IMR-90 (cell line): ENCODE data around the gene CATSPER4. TPM values are rescaled to one million over a fixed set of nuclear protein-coding genes. Genes with fewer than 3 reads are reported as not detected.

Source experiments
- ATAC-seq: fragments of 200-7000 bp; cut with Tn5 transposase; 2 replicates; pipeline ENCODE4 v1.9.1; 2020; ENCODE audit warnings: low read depth, mild to moderate bottlenecking, moderate library complexity
- BruUV-seq: library from RNA; stranded (reverse); fragments of 400-500 nt; replicated peaks from 2 replicates; lab custom pipeline; 2021; lab: Mats Ljungman, UMichigan
- CTCF ChIA-PET: fragments of 300-600 bp; formaldehyde crosslinking; extraction: SDS; loops from one replicate; lab custom pipeline; 2021; ENCODE audit warnings: antibody characterized with exemption; lab: Yijun Ruan, JAX
- POLR2A ChIA-PET: fragments of 300-600 bp; sonication (Branson Sonifier 250); formaldehyde crosslinking; loops from one replicate; lab custom pipeline; 2022; ENCODE audit warnings: antibody characterized with exemption; ENCODE audit not compliant: unreplicated experiment; lab: Charles Lee
- DNase-seq: peaks from one replicate; pipeline ENCODE4 v3.0.0; 2013
- H2AFZ ChIP-seq: replicated peaks from 2 replicates; pipeline ENCODE3; 2013; ENCODE audit warnings: low read length, mild to moderate bottlenecking; ENCODE audit not compliant: poor library complexity
- H2AK5ac ChIP-seq: 2 replicates; pipeline ENCODE4 v1.6.1; 2013; ENCODE audit warnings: low read depth, low read length, inconsistent platforms
- H2AK9ac ChIP-seq: replicated peaks from 2 replicates; pipeline ENCODE3; 2013; ENCODE audit warnings: mild to moderate bottlenecking, low read depth, low read length, moderate library complexity; ENCODE audit not compliant: poor library complexity
- H2BK120ac ChIP-seq: 2 replicates; pipeline ENCODE4 v1.6.1; 2013; ENCODE audit warnings: low read depth, low read length, inconsistent platforms
- H2BK15ac ChIP-seq: 3 replicates; pipeline ENCODE4 v1.6.1; 2013; ENCODE audit warnings: low read depth, low read length, inconsistent platforms
- H2BK20ac ChIP-seq: 2 replicates; pipeline ENCODE4 v1.6.1; 2013; ENCODE audit warnings: low read depth, mild to moderate bottlenecking, inconsistent platforms, low read length, moderate library complexity
- H2BK5ac ChIP-seq: 2 replicates; pipeline ENCODE4 v1.6.1; 2013; ENCODE audit warnings: mild to moderate bottlenecking, low read depth, low read length, inconsistent platforms; ENCODE audit not compliant: poor library complexity, severe bottlenecking
- H3K14ac ChIP-seq: replicated peaks from 2 replicates; pipeline ENCODE4 v1.6.1; 2013; ENCODE audit warnings: low read depth, low read length, inconsistent platforms
- H3K18ac ChIP-seq: 2 replicates; pipeline ENCODE4 v1.6.1; 2013; ENCODE audit warnings: low read depth, low read length, control low read depth
- H3K23ac ChIP-seq: 2 replicates; pipeline ENCODE4 v1.6.1; 2013; ENCODE audit warnings: low read depth, low read length, inconsistent platforms
- H3K27ac ChIP-seq: 2 replicates; pipeline ENCODE4 v1.5.1; 2013; ENCODE audit warnings: mild to moderate bottlenecking, control low read depth, low read length; ENCODE audit not compliant: insufficient read depth
- H3K27me3 ChIP-seq: 2 replicates; pipeline ENCODE4 v1.6.1; 2013; ENCODE audit warnings: low read length; ENCODE audit not compliant: control insufficient read depth, insufficient read depth
- H3K36me3 ChIP-seq: 2 replicates; pipeline ENCODE4 v1.6.1; 2013; ENCODE audit warnings: low read length, mixed read lengths; ENCODE audit not compliant: control insufficient read depth, insufficient read depth
- H3K4ac ChIP-seq: 2 replicates; pipeline ENCODE4 v1.6.1; 2013; ENCODE audit warnings: low read depth, low read length, inconsistent platforms
- H3K4me1 ChIP-seq: 2 replicates; pipeline ENCODE4 v1.6.1; 2013; ENCODE audit warnings: low read length, mixed read lengths; ENCODE audit not compliant: control insufficient read depth, insufficient read depth
- H3K4me2 ChIP-seq: 2 replicates; pipeline ENCODE4 v1.6.1; 2013; ENCODE audit warnings: low read depth, mild to moderate bottlenecking, control low read depth, low read length, moderate library complexity
- H3K4me3 ChIP-seq: 2 replicates; pipeline ENCODE4 v1.5.1; 2013; ENCODE audit warnings: low read depth, mild to moderate bottlenecking, control low read depth, low read length, moderate library complexity; ENCODE audit not compliant: insufficient read depth
- H3K56ac ChIP-seq: 2 replicates; pipeline ENCODE4 v1.6.1; 2013; ENCODE audit warnings: low read length, inconsistent platforms; ENCODE audit not compliant: insufficient read depth; ENCODE audit errors: extremely low read depth
- H3K79me1 ChIP-seq, 2 experiments: 2 replicates each; pipeline ENCODE4 v1.6.1; 2013; ENCODE audit warnings: low read length in 2 of 2, inconsistent platforms in 1 of 2, low read depth in 1 of 2
- H3K9ac ChIP-seq: 2 replicates; pipeline ENCODE4 v1.6.1; 2013; ENCODE audit warnings: low read depth, low read length, control low read depth
- H3K9me1 ChIP-seq: 2 replicates; pipeline ENCODE4 v1.6.1; 2013; ENCODE audit warnings: low read length, inconsistent platforms; ENCODE audit not compliant: insufficient read depth
- H3K9me3 ChIP-seq: 2 replicates; pipeline ENCODE4 v1.6.1; 2013; ENCODE audit warnings: low read length; ENCODE audit not compliant: control insufficient read depth, insufficient read depth
- H4K20me1 ChIP-seq: 2 replicates; pipeline ENCODE4 v1.6.1; 2013; ENCODE audit warnings: low read length, inconsistent platforms; ENCODE audit not compliant: insufficient read depth
- H4K5ac ChIP-seq: 2 replicates; pipeline ENCODE4 v1.6.1; 2013; ENCODE audit warnings: mild to moderate bottlenecking, low read depth, low read length, control low read depth
- H4K8ac ChIP-seq, 2 experiments: 2 replicates each; pipeline ENCODE4 v1.6.1; 2013; ENCODE audit warnings: low read depth in 2 of 2, low read length in 2 of 2, control low read depth in 1 of 2, inconsistent platforms in 1 of 2
- H4K91ac ChIP-seq: 2 replicates; pipeline ENCODE4 v1.6.1; 2013; ENCODE audit warnings: low read depth, low read length, inconsistent platforms; ENCODE audit not compliant: insufficient read depth
- BHLHE40 ChIP-seq: fragments of 150-350 bp; IDR thresholded peaks from 2 replicates; pipeline ENCODE4 v1.6.1; 2016; ENCODE audit warnings: mild to moderate bottlenecking, low read depth, low read length
- RFX5 ChIP-seq: IDR thresholded peaks from 2 replicates; pipeline ENCODE4 v1.8.0; 2012; ENCODE audit warnings: low read depth, mild to moderate bottlenecking, low read length, moderate library complexity
- WGBS, 2 experiments: methylation state at CpG; one replicate each; pipeline versions ENCODE4 v1.1.5 to v1.1.7; 2013; ENCODE audit warnings: missing lambda C conversion rate in 2 of 2; ENCODE audit not compliant: insufficient read length in 1 of 2; ENCODE audit errors: extremely low coverage in 2 of 2; 5-methylcytosine and 5-hydroxymethylcytosine counted together
- dilution Hi-C: fragments of 300-500 bp; cut with HindIII; formaldehyde crosslinking; loops from one replicate; pipeline ENCODE4 v1.14.3; 2018; ENCODE audit warnings: low sequenced_read_pairs; ENCODE audit not compliant: unreplicated experiment
- in situ Hi-C: fragments of 300-500 bp; cut with MboI; formaldehyde crosslinking; loops from 3 replicates; pipeline ENCODE4 v1.14.3; 2019; ENCODE audit warnings: low sequenced_read_pairs, inconsistent platforms, mixed read lengths
- intact Hi-C: fragments of 100-400 bp; cut with micrococcal nuclease; formaldehyde crosslinking; loops from 2 replicates; pipeline ENCODE4 v1.10.0; 2022
- polyA plus RNA-seq, 3 experiments: library from polyadenylated mRNA; depleted of rRNA; stranded (reverse); fragments of >200 nt; gene quantifications; 2 replicates each; pipeline ENCODE4 v1.2.3, GENCODE V29; 2012; ENCODE audit warnings: low replicate concordance in 1 of 3
- total RNA-seq: library from RNA; depleted of rRNA; stranded (reverse); fragments of >200 nt; gene quantifications from 2 replicates; pipeline ENCODE4 v1.2.3, GENCODE V29; 2012

The CATSPER4 gene
- total and polyA plus RNA-seq, 2 of the 4 experiments (the other 2 are of a cell fraction) = not detected

DNA sequence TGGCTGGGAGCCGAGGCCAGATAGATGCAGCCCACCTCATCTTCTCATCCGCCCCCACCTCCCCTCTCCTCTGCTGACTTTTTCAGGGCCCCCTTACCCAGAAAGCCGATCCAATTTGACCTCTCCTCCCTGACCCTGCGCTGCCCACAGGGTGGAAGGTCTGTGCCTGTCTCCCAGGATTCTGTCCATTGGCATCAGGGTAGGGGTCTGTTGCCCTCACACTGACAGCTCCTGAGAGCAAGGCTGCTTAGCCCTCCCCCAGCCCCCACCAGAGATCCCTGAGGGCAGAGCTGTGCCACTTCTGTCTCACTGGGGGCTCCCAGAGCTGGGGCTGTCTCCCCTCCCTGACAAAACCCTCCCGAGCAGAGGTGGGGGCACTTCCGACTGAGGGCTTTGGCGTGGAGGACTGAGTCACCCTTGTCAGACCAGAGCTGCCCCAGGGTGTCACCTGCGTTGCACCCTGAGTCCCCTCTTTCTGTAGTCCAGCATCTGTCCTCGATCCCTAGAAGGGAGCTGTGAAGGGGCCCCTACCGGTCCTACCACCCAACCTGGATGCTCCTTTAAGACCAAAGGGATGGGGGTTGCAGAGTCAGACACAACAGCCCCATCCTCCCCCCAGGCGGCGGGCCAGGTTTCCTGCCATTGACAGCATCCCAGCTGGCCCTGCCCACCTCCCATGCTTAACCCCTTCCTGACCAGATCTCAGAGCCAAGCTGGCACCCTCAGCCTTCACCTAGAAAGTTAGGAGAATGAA, 33.9 kb upstream of the CATSPER4 start:
- dilution Hi-C loops (no loop called here), in situ Hi-C loops (no loop called here), intact Hi-C loops (no loop called here)
- H4K91ac ChIP-seq = no peak overlapping the region
- no peak overlapping the region for H2AFZ ChIP-seq
- H2AK9ac ChIP-seq = no peak overlapping the region
- no peak overlapping the region for H2BK5ac ChIP-seq
- no peak overlapping the region for H3K27ac ChIP-seq
- DNase-seq (no peak), ATAC-seq (no peak)
- no peak overlapping the region; the same call in 1 of the 2 replicates for H3K56ac ChIP-seq
- no peak overlapping the region for H3K4me2 ChIP-seq
- no peak overlapping the region for H3K4ac ChIP-seq
- no peaks in the 10 kb centered on the region for H3K36me3 ChIP-seq
- H3K4me1 ChIP-seq = peaks cover 3% of the 10 kb centered on the region
- no peak overlapping the region for H2AK5ac ChIP-seq
- H3K23ac ChIP-seq = no peak overlapping the region; the same call in 1 of the 2 replicates
- H4K20me1 ChIP-seq = no peaks in the 10 kb centered on the region
- TF ChIP-seq RFX5 = no peak
- no peak for TF ChIP-seq BHLHE40
- no peak overlapping the region for H4K5ac ChIP-seq
- H3K79me1 ChIP-seq = no peaks in the 10 kb centered on the region
- BruUV-seq = no TSS peak
- 51% methylated on average over 5 of the region's 12 CpGs; no CpG with 5 or more reads in 1 of the 2 experiments for WGBS, 2 experiments
- CTCF ChIA-PET = interaction anchor here (1.9 kb wide), 1 partner anchor 13 kb away, joined by 6 read pairs; the partner anchor contains the start of gene ZNF593
- H3K9me3 ChIP-seq = no peaks in the 10 kb centered on the region
- H3K9ac ChIP-seq = no peak overlapping the region
- no peak overlapping the region for H3K18ac ChIP-seq
- no peak overlapping the region for H2BK15ac ChIP-seq
- no peak overlapping the region for H3K4me3 ChIP-seq
- H2BK20ac ChIP-seq = no peak overlapping the region
- H3K14ac ChIP-seq = no peak overlapping the region
- H3K9me1 ChIP-seq = no peaks in the 10 kb centered on the region
- POLR2A ChIA-PET = no interaction called here
- H4K8ac ChIP-seq = no peak overlapping the region
- H2BK120ac ChIP-seq = no peak overlapping the region
- H3K27me3 ChIP-seq = peaks cover 51% of the 10 kb centered on the region
